Cortex of kidney (tissue), 1 donor: ENCODE measurements around the gene FBXO34.

ENCODE experiments used
- DNase-seq: peaks from one replicate; lab custom pipeline; 2025; lab: John Stamatoyannopoulos, UW

The FBXO34 gene

GRCh38 chr14:55383541-55384140 is 112.4 kb downstream of the FBXO34 start:
- no peak for DNase-seq

- no peak for DNase-seq
Observed at GRCh38 chr14:55384536-55384935, 113.3 kb downstream of the FBXO34 start.

- DNase-seq = no peak
Observed at GRCh38 chr14:55386037-55386808, 115.0 kb downstream of the FBXO34 start.

- no peak for DNase-seq
Observed at GRCh38 chr14:55387121-55387520, 115.9 kb downstream of the FBXO34 start.

GRCh38 chr14:55388160-55388559 is 116.9 kb downstream of the FBXO34 start:
- DNase-seq = no peak

- DNase-seq = no peak
Observed at GRCh38 chr14:55389330-55389729, 118.1 kb downstream of the FBXO34 start.

- DNase-seq = no peak
Observed at GRCh38 chr14:55398679-55399078, 127.5 kb downstream of the FBXO34 start.

GRCh38 chr14:55399183-55399582 is 128.0 kb downstream of the FBXO34 start:
- no peak for DNase-seq

- no peak for DNase-seq
Observed at GRCh38 chr14:55399852-55400251, 128.6 kb downstream of the FBXO34 start.

GRCh38 chr14:55401751-55402150 is 130.5 kb downstream of the FBXO34 start:
- no peak for DNase-seq
